GM12878 (cell line): ENCODE data around the gene CHAD. TPM values are rescaled to one million over a fixed set of nuclear protein-coding genes. Genes with fewer than 3 reads are reported as not detected.

Source experiments
- ATAC-seq: fragments of 200-7000 bp; cut with Tn5 transposase; 3 replicates; pipeline ENCODE4 v1.9.1; 2020; ENCODE audit warnings: mild to moderate bottlenecking, moderate library complexity
- BruUV-seq: library from RNA; stranded (reverse); fragments of 400-500 nt; replicated peaks from 2 replicates; lab custom pipeline; 2021; lab: Mats Ljungman, UMichigan
- CTCF ChIA-PET: fragments of 300-600 bp; sonication (Branson Sonifier 250); formaldehyde crosslinking; extraction: SDS; loops from one replicate; lab custom pipeline; 2021; ENCODE audit warnings: inconsistent platforms; lab: Yijun Ruan, JAX
- POLR2A ChIA-PET: fragments of 350-600 bp; formaldehyde crosslinking; extraction: SDS; loops from one replicate; lab custom pipeline; 2021; ENCODE audit warnings: inconsistent platforms; lab: Charles Lee
- RAD21 ChIA-PET: fragments of 300-600 bp; sonication (Branson Sonifier 250); formaldehyde crosslinking; loops from one replicate; lab custom pipeline; 2023; ENCODE audit warnings: antibody characterized with exemption; ENCODE audit not compliant: unreplicated experiment; lab: Charles Lee
- SMC1A ChIA-PET: fragments of 300-600 bp; sonication (Branson Sonifier 250); formaldehyde crosslinking; loops from one replicate; lab custom pipeline; 2023; ENCODE audit not compliant: unreplicated experiment, uncharacterized antibody; lab: Charles Lee
- DNase-seq: peaks from one replicate; pipeline ENCODE4 v3.0.0-alpha.2; 2011; ENCODE audit warnings: low read depth, low spot score
- FAIRE-seq: peaks from 3 replicates; lab custom pipeline; 2011; peaks lifted over from hg19 to GRCh38; lab: Jason Lieb, UNC
- H2AFZ ChIP-seq: 2 replicates; pipeline ENCODE4 v1.6.0; 2011; ENCODE audit warnings: low read depth, low read length, control low read depth; ENCODE audit not compliant: control insufficient read depth
- H3K27ac ChIP-seq: 2 replicates; pipeline ENCODE4 v1.5.1; 2011; ENCODE audit warnings: control low read depth; ENCODE audit not compliant: control insufficient read depth, insufficient read depth
- H3K27me3 ChIP-seq, 2 experiments: replicated peaks in 1 of 2; 2 replicates each; pipeline versions ENCODE4 v1.6.0 to v1.6.1; 2011; ENCODE audit warnings: low read length in 1 of 2; ENCODE audit not compliant: control insufficient read depth in 2 of 2, insufficient read depth in 2 of 2
- H3K36me3 ChIP-seq, 2 experiments: 2 replicates each; pipeline ENCODE4 v1.5.1; 2011; ENCODE audit warnings: low read length in 1 of 2; ENCODE audit not compliant: control insufficient read depth in 2 of 2, insufficient read depth in 2 of 2
- H3K4me1 ChIP-seq: 2 replicates; pipeline ENCODE4 v1.6.1; 2011; ENCODE audit warnings: mild to moderate bottlenecking, low read length, moderate library complexity, mixed read lengths; ENCODE audit not compliant: control insufficient read depth, insufficient read depth
- H3K4me2 ChIP-seq: 2 replicates; pipeline ENCODE4 v1.6.0; 2011; ENCODE audit warnings: control low read depth; ENCODE audit not compliant: control insufficient read depth, insufficient read depth
- H3K4me3 ChIP-seq: fragments of 200-600 bp; sonication (generic); 2 replicates; pipeline ENCODE4 v1.5.1; 2016
- H3K79me2 ChIP-seq: 2 replicates; pipeline ENCODE4 v1.6.0; 2011; ENCODE audit warnings: low read length; ENCODE audit not compliant: control insufficient read depth, insufficient read depth
- H3K9ac ChIP-seq: 2 replicates; pipeline ENCODE4 v1.8.0; 2011; ENCODE audit warnings: low read length, control low read depth, mixed read lengths; ENCODE audit not compliant: control insufficient read depth, insufficient read depth
- H3K9me3 ChIP-seq: replicated peaks from 3 replicates; pipeline ENCODE4 v1.5.1; 2011; ENCODE audit warnings: mild to moderate bottlenecking, low read length; ENCODE audit not compliant: control insufficient read depth, insufficient read depth
- H4K20me1 ChIP-seq: 2 replicates; pipeline ENCODE4 v1.6.0; 2011; ENCODE audit not compliant: control insufficient read depth, insufficient read depth
- CBX3 ChIP-seq: fragments of 200-600 bp; sonication (generic); IDR thresholded peaks from 2 replicates; pipeline ENCODE4 v1.6.1; 2016; ENCODE audit warnings: low read depth, borderline replicate concordance
- CHD2 ChIP-seq: IDR thresholded peaks from 2 replicates; pipeline ENCODE4 v1.6.1; 2011; ENCODE audit warnings: low read depth, low read length, improper control_type of control experiment, borderline replicate concordance
- CREB1 ChIP-seq: IDR thresholded peaks from 2 replicates; pipeline ENCODE4 v1.6.1; 2012; ENCODE audit warnings: low read depth, mild to moderate bottlenecking, inconsistent platforms
- GATAD2B ChIP-seq: fragments of 450-650 bp; conservative IDR thresholded peaks from 2 replicates; pipeline ENCODE4 v1.6.1; 2017; ENCODE audit warnings: low read depth, mild to moderate bottlenecking, moderate library complexity
- IRF4 ChIP-seq: IDR thresholded peaks from 2 replicates; pipeline ENCODE4 v1.6.1; 2011; ENCODE audit warnings: low read depth, low read length
- KLF5 ChIP-seq: fragments of 450-650 bp; IDR thresholded peaks from 2 replicates; pipeline ENCODE4 v1.6.1; 2014; ENCODE audit warnings: mild to moderate bottlenecking; ENCODE audit not compliant: partially characterized antibody
- LARP7 ChIP-seq: fragments of 450-650 bp; IDR thresholded peaks from 2 replicates; pipeline ENCODE4 v1.6.1; 2017; ENCODE audit warnings: mild to moderate bottlenecking
- MYB ChIP-seq: fragments of 150-350 bp; IDR thresholded peaks from 2 replicates; pipeline ENCODE4 v1.6.1; 2014; ENCODE audit warnings: mild to moderate bottlenecking, low read depth, low read length, borderline replicate concordance
- MYC ChIP-seq: IDR thresholded peaks from 2 replicates; pipeline ENCODE4 v1.6.1; 2011; ENCODE audit warnings: mild to moderate bottlenecking, low read length, moderate library complexity, inconsistent platforms; ENCODE audit not compliant: insufficient read depth, insufficient replicate concordance, insufficient read length, severe bottlenecking
- NFYB ChIP-seq: IDR thresholded peaks from 2 replicates; pipeline ENCODE4 v1.6.1; 2011; ENCODE audit warnings: low read depth, mild to moderate bottlenecking, low read length, improper control_type of control experiment, moderate library complexity; ENCODE audit not compliant: insufficient read depth
- POLR2AphosphoS2 ChIP-seq: IDR thresholded peaks from 2 replicates; pipeline ENCODE4 v1.6.1; 2011; ENCODE audit warnings: low read depth, mild to moderate bottlenecking, low read length, improper control_type of control experiment, moderate library complexity
- RB1 ChIP-seq: fragments of 450-650 bp; formaldehyde crosslinking; IDR thresholded peaks from 2 replicates; pipeline ENCODE4 v1.6.1; 2017; ENCODE audit warnings: mild to moderate bottlenecking, borderline replicate concordance
- SIN3A ChIP-seq: IDR thresholded peaks from 2 replicates; pipeline ENCODE4 v1.6.1; 2012; ENCODE audit warnings: low read depth, low read length, improper control_type of control experiment
- TCF3 ChIP-seq: IDR thresholded peaks from 2 replicates; pipeline ENCODE4 v1.6.1; 2012; ENCODE audit warnings: low read depth, mild to moderate bottlenecking, low read length, borderline replicate concordance; ENCODE audit not compliant: insufficient read depth
- WGBS: methylation state at CpG from one replicate; pipeline ENCODE4 v1.1.6; 2016; ENCODE audit warnings: low lambda C conversion rate; ENCODE audit not compliant: insufficient replicate concordance, insufficient coverage; ENCODE audit errors: missing lambda C conversion rate; 5-methylcytosine and 5-hydroxymethylcytosine counted together
- in situ Hi-C: fragments of 300-500 bp; cut with MboI; formaldehyde crosslinking; loops from 9 replicates; pipeline ENCODE4 v1.14.3; 2018; ENCODE audit warnings: mixed read lengths
- intact Hi-C: fragments of 100-400 bp; cut with micrococcal nuclease; formaldehyde crosslinking; loops from one replicate; pipeline ENCODE4 v1.14.2; 2022; ENCODE audit not compliant: unreplicated experiment
- polyA plus RNA-seq, 11 experiments: library from polyadenylated mRNA; depleted of rRNA in 4 of 11; unstranded in 6 of 11; stranded (reverse) in 5 of 11; fragments of >200 nt; fragmentation: Nextera tagmentation in 4 of 11; fragmentation: Illumina TruSeq in 1 of 11; extraction: Ambion mirVana in 4 of 11; extraction: Trizol in 1 of 11; gene quantifications; 1 replicate in 1 of 11; 2 replicates in 10 of 11; pipeline versions ENCODE4 v1.2.1 to v1.2.3, GENCODE V29; 2011 to 2016; ENCODE audit warnings: inconsistent platforms in 2 of 11, missing spikeins in 2 of 11, low read depth in 1 of 11
- total RNA-seq, 4 experiments: library from RNA; depleted of rRNA in 3 of 4; stranded (reverse); fragments of >200 nt in 3 of 4; fragmentation: Illumina TruSeq in 1 of 4; extraction: Trizol in 1 of 4; gene quantifications; 2 replicates each; pipeline versions ENCODE4 v1.2.1 to v1.2.3, GENCODE V29; 2013 to 2021
- TF ChIP-seq, protein P1 (sequence below): fragments of 450-650 bp; IDR thresholded peaks from 2 replicates; pipeline ENCODE4 v1.6.1; 2017; ENCODE audit warnings: mild to moderate bottlenecking, low read depth, inconsistent platforms; ENCODE audit not compliant: poor library complexity, severe bottlenecking
- TF ChIP-seq, protein P2 (sequence below): IDR thresholded peaks from 2 replicates; pipeline ENCODE4 v1.6.1; 2011; ENCODE audit warnings: low read depth, low read length, improper control_type of control experiment, borderline replicate concordance

The CHAD gene
- total and polyA plus RNA-seq, 10 of the 15 experiments (the other 5 are each of a cell fraction or from before 2014, with no cell fraction given): 0.06 TPM; not detected in 9

DNA sequence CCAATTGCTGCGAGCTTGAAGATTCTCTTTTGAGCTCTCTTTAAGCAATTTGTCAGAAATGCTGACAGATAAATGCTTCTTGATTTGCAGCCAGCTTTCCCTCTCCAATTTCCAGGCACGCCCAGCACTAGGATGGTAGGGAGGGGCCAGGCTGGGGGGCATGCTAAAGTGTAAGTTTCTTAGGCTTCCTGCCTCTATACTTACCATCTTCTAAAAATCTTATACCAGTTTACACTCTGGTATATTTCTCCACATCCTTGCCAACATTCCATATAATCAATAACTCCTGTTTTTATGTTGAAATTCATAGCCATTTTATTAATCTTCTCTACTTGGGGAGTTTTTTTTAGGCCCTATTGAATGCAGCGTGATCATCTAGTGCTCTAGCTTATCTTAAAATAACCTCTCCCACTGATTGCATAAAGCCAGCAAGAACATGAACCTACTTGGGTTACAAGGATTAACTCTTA is 25.1 kb downstream of the CHAD start:
- ChIA-PET POLR2A (no interaction called here), SMC1A (interaction anchor here (0.7 to 1.3 kb wide), 3 partner anchors 12 to 92 kb away, joined by 3 to 4 read pairs (median 3); no protein-coding TSS in a partner anchor), CTCF (interaction anchor here (0.9 kb wide), 1 partner anchor 9 kb away, joined by 3 read pairs; no protein-coding TSS in a partner anchor), RAD21 (no interaction called here)
- Histone ChIP-seq H2AFZ (no peak overlapping the region), H3K4me3 (no peak overlapping the region), H3K9me3 (no peaks in the 10 kb centered on the region), H3K4me2 (no peak overlapping the region), H3K36me3 (no peaks in the 10 kb centered on the region), H3K27ac (no peak overlapping the region), H3K79me2 (no peaks in the 10 kb centered on the region), H3K27me3 (no peaks in the 10 kb centered on the region), H4K20me1 (no peaks in the 10 kb centered on the region), H3K9ac (no peak overlapping the region), H3K4me1 (no peaks in the 10 kb centered on the region)
- DNase-seq (no peak), FAIRE-seq (no peak), ATAC-seq (no peak)
- in situ Hi-C loops: no loop called here
- no TSS peak for BruUV-seq
- WGBS: 80% methylated on average over 3 of the region's 3 CpGs
- intact Hi-C loops: no loop called here
- no peak for TF ChIP-seq MYC
- TF ChIP-seq CREB1: no peak
- no peak for TF ChIP-seq SIN3A
- TF ChIP-seq POLR2AphosphoS2: no peak
- TF ChIP-seq, protein P1, sequence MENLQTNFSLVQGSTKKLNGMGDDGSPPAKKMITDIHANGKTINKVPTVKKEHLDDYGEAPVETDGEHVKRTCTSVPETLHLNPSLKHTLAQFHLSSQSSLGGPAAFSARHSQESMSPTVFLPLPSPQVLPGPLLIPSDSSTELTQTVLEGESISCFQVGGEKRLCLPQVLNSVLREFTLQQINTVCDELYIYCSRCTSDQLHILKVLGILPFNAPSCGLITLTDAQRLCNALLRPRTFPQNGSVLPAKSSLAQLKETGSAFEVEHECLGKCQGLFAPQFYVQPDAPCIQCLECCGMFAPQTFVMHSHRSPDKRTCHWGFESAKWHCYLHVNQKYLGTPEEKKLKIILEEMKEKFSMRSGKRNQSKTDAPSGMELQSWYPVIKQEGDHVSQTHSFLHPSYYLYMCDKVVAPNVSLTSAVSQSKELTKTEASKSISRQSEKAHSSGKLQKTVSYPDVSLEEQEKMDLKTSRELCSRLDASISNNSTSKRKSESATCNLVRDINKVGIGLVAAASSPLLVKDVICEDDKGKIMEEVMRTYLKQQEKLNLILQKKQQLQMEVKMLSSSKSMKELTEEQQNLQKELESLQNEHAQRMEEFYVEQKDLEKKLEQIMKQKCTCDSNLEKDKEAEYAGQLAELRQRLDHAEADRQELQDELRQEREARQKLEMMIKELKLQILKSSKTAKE: no peak
- TF ChIP-seq MYB: no peak
- TF ChIP-seq KLF5: no peak
- no peak for TF ChIP-seq CHD2
- no peak for TF ChIP-seq GATAD2B
- no peak for TF ChIP-seq CBX3
- TF ChIP-seq TCF3: no peak
- TF ChIP-seq, protein P2, sequence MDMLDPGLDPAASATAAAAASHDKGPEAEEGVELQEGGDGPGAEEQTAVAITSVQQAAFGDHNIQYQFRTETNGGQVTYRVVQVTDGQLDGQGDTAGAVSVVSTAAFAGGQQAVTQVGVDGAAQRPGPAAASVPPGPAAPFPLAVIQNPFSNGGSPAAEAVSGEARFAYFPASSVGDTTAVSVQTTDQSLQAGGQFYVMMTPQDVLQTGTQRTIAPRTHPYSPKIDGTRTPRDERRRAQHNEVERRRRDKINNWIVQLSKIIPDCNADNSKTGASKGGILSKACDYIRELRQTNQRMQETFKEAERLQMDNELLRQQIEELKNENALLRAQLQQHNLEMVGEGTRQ: no peak
- TF ChIP-seq LARP7: no peak
- no peak for TF ChIP-seq IRF4
- no peak for TF ChIP-seq NFYB
- no peak for TF ChIP-seq RB1
